GM13977 (cell line): ENCODE measurements around the gene TMEM217.

Experiments used
- DNase-seq: peaks from one replicate; pipeline ENCODE4 v3.0.0; 2012; ENCODE audit warnings: low spot score
- in situ Hi-C: fragments of 300-500 bp; cut with MboI; formaldehyde crosslinking; loops from one replicate; pipeline ENCODE4 v1.12.0; 2022; ENCODE audit warnings: low sequenced_read_pairs, low pct_unique_long_range_greater_than_20kb, mixed read lengths, inconsistent platforms; ENCODE audit not compliant: unreplicated experiment
- TF ChIP-seq, protein P1 (sequence below): IDR thresholded peaks from 2 replicates; pipeline ENCODE4 v1.5.1; 2012; ENCODE audit warnings: mild to moderate bottlenecking, control low read depth; ENCODE audit not compliant: insufficient read depth; ENCODE audit errors: extremely low read depth, missing control alignments

TMEM217 gene

GRCh38 chr6:37237789-37238188 is 20.2 kb downstream of the TMEM217 start:
- in situ Hi-C loops: no loop called here
- DNase-seq: no peak
- TF ChIP-seq, protein P1, sequence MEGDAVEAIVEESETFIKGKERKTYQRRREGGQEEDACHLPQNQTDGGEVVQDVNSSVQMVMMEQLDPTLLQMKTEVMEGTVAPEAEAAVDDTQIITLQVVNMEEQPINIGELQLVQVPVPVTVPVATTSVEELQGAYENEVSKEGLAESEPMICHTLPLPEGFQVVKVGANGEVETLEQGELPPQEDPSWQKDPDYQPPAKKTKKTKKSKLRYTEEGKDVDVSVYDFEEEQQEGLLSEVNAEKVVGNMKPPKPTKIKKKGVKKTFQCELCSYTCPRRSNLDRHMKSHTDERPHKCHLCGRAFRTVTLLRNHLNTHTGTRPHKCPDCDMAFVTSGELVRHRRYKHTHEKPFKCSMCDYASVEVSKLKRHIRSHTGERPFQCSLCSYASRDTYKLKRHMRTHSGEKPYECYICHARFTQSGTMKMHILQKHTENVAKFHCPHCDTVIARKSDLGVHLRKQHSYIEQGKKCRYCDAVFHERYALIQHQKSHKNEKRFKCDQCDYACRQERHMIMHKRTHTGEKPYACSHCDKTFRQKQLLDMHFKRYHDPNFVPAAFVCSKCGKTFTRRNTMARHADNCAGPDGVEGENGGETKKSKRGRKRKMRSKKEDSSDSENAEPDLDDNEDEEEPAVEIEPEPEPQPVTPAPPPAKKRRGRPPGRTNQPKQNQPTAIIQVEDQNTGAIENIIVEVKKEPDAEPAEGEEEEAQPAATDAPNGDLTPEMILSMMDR: no peak

- TF ChIP-seq, protein P1: no peak
- DNase-seq: no peak
- in situ Hi-C loops: no loop called here
Measured at GRCh38 chr6:37236921-37237320, 21.0 kb downstream of the TMEM217 start.

GRCh38 chr6:37233541-37233940 is 24.4 kb downstream of the TMEM217 start:
- no peak for DNase-seq
- in situ Hi-C loops: no loop called here
- TF ChIP-seq, protein P1: no peak

- DNase-seq: no peak
- TF ChIP-seq, protein P1: no peak
- in situ Hi-C loops: no loop called here
Measured at GRCh38 chr6:37232430-37233017, 25.4 kb downstream of the TMEM217 start.

DNA sequence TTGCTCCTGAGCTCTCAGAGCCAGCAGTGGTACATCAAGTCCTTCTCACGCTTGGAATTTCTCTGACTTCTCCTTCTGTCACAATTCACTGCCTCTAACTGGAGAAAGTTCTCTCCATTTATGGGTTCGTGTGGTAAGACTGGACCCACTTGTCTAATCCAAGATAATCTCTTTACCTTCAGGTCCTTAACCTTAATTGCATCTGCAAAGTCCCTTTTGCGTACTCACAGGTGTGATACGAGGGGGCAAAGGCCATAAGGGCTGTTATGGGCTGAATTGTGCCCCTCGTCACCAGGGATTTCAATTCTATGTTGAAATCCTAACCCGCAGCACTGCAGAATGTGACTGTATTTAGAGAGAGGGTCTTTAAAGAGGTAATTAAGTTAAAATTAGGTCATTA is 27.8 kb downstream of the TMEM217 start:
- in situ Hi-C loops: no loop called here

DNA sequence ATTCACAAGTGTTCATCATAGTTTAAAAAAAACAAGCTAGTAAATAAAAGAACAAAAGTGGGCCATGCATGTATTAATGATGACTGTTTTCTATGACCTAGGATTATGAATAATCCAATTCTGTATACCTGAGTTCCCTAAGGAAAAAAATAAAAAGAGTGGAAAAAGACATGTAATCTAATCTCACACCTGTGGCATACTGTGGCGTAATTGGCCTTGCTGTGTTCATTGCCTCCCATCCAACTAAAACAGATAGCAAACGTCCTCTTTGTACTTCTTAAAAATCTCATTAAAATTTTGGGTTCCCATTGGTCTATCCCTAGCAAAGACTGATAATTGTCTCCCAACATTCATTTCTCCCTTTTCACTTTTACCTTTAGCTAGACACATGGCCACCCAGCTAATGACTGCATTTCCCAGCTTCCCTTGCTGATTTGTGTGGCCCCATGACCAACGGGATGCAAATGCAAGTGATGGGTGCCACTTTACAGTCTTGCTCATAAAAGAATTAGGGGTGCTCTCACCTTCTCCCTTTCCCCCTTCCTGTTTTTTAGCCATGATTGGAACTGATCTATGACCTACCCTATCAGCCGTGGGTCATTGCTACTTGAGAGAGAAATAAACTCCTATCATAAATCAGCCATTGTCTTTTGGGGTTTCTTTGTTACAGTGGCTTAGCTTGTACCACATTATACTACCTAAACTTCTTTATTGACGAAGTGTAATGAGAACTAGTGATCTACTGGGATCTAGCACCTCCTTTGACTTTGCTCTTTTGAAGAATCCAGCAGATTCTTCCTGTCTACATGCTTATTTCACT is 32.4 kb downstream of the TMEM217 start:
- in situ Hi-C loops: no loop called here
- TF ChIP-seq, protein P1: no peak
- no peak for DNase-seq

More for the DNA sequence above, 27.8 kb downstream of the TMEM217 start:
- DNase-seq: no peak
- TF ChIP-seq, protein P1: no peak
